K562 (cell line): Measurements from ENCODE around the gene IPO11. TPM values are rescaled to one million over a fixed set of nuclear protein-coding genes. Genes with fewer than 3 reads are reported as not detected.

Experiments
- ARHGAP35 ChIP-seq: fragments of 450-650 bp; IDR thresholded peaks from 2 replicates; pipeline ENCODE4 v1.6.1; 2018; ENCODE audit not compliant: partially characterized antibody
- CBX5 ChIP-seq: IDR thresholded peaks from 2 replicates; pipeline ENCODE4 v1.6.1; 2014; ENCODE audit warnings: low read depth, borderline replicate concordance
- DPF2 ChIP-seq: fragments of 450-650 bp; IDR thresholded peaks from 2 replicates; pipeline ENCODE4 v1.6.1; 2016
- HES1 ChIP-seq: fragments of 450-650 bp; IDR thresholded peaks from 2 replicates; pipeline ENCODE4 v1.6.1; 2016; ENCODE audit warnings: low read depth, mild to moderate bottlenecking, moderate library complexity
- HINFP ChIP-seq: fragments of 450-650 bp; conservative IDR thresholded peaks from 2 replicates; pipeline ENCODE4 v1.6.1; 2016; ENCODE audit warnings: missing genetic modification characterization, low read depth, mild to moderate bottlenecking, control low read depth, missing compliant biosample characterization
- MAFK ChIP-seq: IDR thresholded peaks from 2 replicates; pipeline ENCODE4 v1.6.1; 2011; ENCODE audit warnings: low read length, improper control_type of control experiment
- MTA2 ChIP-seq: fragments of 450-650 bp; IDR thresholded peaks from 2 replicates; pipeline ENCODE4 v1.6.1; 2016; ENCODE audit warnings: low read depth
- PBX2 ChIP-seq, 2 experiments: IDR thresholded peaks in 1 of 2; conservative IDR thresholded peaks in 1 of 2; 2 replicates each; pipeline ENCODE4 v1.6.1; 2016; ENCODE audit warnings: low read depth in 2 of 2, mild to moderate bottlenecking in 1 of 2, missing compliant biosample characterization in 1 of 2, missing genetic modification characterization in 1 of 2, moderate library complexity in 1 of 2
- RBFOX2 ChIP-seq: fragments of 200-400 bp; formaldehyde crosslinking; IDR thresholded peaks from 2 replicates; pipeline ENCODE4 v1.6.1; 2017; ENCODE audit warnings: low read depth, mild to moderate bottlenecking, low read length, moderate library complexity
- SMAD4 ChIP-seq: fragments of 250-450 bp; sonication (Bioruptor Pico); conservative IDR thresholded peaks from 2 replicates; pipeline ENCODE4 v1.8.0; 2021; ENCODE audit warnings: inconsistent platforms, mild to moderate bottlenecking, moderate library complexity
- SOX6 ChIP-seq: fragments of 450-650 bp; IDR thresholded peaks from 2 replicates; pipeline ENCODE4 v1.6.1; 2014; ENCODE audit warnings: mild to moderate bottlenecking
- SREBF2 ChIP-seq: sonication (generic); formaldehyde crosslinking; IDR thresholded peaks from 2 replicates; pipeline ENCODE4 v1.4.0; 2020; ENCODE audit warnings: mild to moderate bottlenecking, missing genetic modification reagents
- SUPT5H ChIP-seq: fragments of 450-650 bp; IDR thresholded peaks from 2 replicates; pipeline ENCODE4 v1.6.1; 2016
- ZNF449 ChIP-seq: fragments of 250-450 bp; sonication (Bioruptor Pico); IDR thresholded peaks from 2 replicates; pipeline ENCODE4 v1.8.0; 2022; ENCODE audit warnings: moderate library complexity, mild to moderate bottlenecking, inconsistent platforms
- ZNF561 ChIP-seq: fragments of 450-650 bp; formaldehyde crosslinking; conservative IDR thresholded peaks from 2 replicates; pipeline ENCODE4 v1.4.0; 2020; ENCODE audit warnings: mild to moderate bottlenecking, moderate library complexity
- ZNF766 ChIP-seq: fragments of 200-800 bp; sonication (Bioruptor generic); conservative IDR thresholded peaks from 2 replicates; pipeline ENCODE4 v1.6.1; 2016; ENCODE audit warnings: missing genetic modification characterization, missing compliant biosample characterization
- ZNF778 ChIP-seq: fragments of 450-650 bp; formaldehyde crosslinking; IDR thresholded peaks from 2 replicates; pipeline ENCODE4 v1.4.0; 2020; ENCODE audit warnings: mild to moderate bottlenecking, moderate library complexity
- polyA plus RNA-seq, 8 experiments: library from polyadenylated mRNA; depleted of rRNA in 4 of 8; stranded (reverse) in 5 of 8; unstranded in 3 of 8; fragments of >200 nt; fragmentation: Nextera tagmentation in 2 of 8; fragmentation: Illumina TruSeq in 1 of 8; extraction: Ambion mirVana in 2 of 8; extraction: Trizol in 1 of 8; gene quantifications; 2 replicates each; pipeline versions ENCODE4 v1.2.1 to v1.2.3, GENCODE V29; 2011 to 2014; ENCODE audit warnings: inconsistent platforms in 1 of 8, missing spikeins in 1 of 8
- total RNA-seq, 7 experiments: library from RNA; depleted of rRNA in 6 of 7; stranded (reverse); fragments of >200 nt in 6 of 7; fragmentation: Illumina TruSeq in 2 of 7; extraction: Trizol in 2 of 7; gene quantifications; 2 replicates each; pipeline versions ENCODE4 v1.2.1 to v1.2.3, GENCODE V29; 2011 to 2021; ENCODE audit warnings: low replicate concordance in 1 of 7
- TF ChIP-seq, protein P1 (sequence below): fragments of 250-450 bp; sonication (Bioruptor Pico); IDR thresholded peaks from 2 replicates; pipeline ENCODE4 v1.4.0; 2020; ENCODE audit warnings: mild to moderate bottlenecking, moderate library complexity

IPO11 gene
- total and polyA plus RNA-seq, 9 of the 15 experiments (the other 6 are each of a cell fraction or from before 2014, with no cell fraction given) = 38.7 to 96.0 (median 70.9) TPM

DNA sequence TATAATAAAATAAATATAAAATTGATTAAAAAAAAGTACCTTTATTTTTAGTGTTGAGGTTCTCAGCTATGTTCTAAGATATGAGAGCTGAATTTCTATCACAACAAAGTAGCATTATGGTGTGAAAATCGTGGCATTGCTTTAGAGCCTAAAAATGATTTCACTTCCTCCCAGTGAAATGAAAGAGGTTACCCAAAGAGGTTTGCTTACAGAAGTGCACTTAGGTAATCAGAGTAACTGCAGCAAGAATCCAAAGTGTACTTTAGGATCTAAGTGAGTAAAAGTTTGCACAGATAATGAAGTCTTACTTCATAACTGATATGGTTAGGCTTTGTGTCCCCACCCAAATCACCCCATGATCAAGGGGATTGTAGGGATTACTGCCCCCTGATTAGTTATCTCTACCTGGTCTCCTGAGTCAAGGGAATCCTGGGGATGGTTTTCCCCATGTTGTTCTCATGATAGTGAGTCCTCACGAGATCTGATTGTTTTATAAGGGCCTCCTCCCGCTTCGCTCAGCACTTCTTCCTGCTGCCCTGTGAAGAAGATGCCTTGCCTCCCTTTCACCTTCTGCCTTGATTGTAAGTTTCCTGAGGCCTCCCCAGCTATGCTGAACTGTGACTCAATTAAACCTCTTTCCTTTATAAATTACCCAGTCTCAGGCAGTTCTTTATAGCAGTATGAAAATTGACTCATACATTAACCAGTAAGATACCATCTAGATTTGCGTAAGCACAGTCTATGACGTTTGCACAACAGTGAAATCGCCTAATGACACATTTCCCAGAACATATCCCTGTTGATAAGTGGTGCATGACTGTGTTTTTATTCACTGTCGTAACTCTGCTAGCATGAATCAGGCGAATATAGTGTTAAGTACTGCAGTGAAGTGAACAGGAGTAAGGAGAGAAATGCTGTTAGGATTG lies 125.7 kb downstream of the IPO11 start (continued):
- TF ChIP-seq PBX2 (CRISPR knock-in tag; IDR thresholded peaks at IDR 0.05; ENCODE audit: low read depth) (no peak), PBX2 (tag; conservative IDR thresholded peaks at IDR 0.05; ENCODE audit: low read depth) (no peak), DPF2 (peak; percentile 87), HINFP (tag) (no peak), RBFOX2 (no peak), SMAD4 (no peak), CBX5 (no peak), SUPT5H (no peak), ARHGAP35 (no peak), SOX6 (0 out of 2 replicates have a peak, but pooled peaks have one; percentile 32), SREBF2 (no peak), ZNF561 (CRISPR knock-in tag) (no peak), MTA2 (0 out of 2 replicates have a peak, but pooled peaks have one; percentile 5), ZNF778 (no peak), ZNF766 (CRISPR knock-in tag) (peak; percentile 89), ZNF449 (CRISPR knock-in tag) (no peak), MAFK (peak; percentile 61), HES1 (no peak)
- TF ChIP-seq, protein P1, sequence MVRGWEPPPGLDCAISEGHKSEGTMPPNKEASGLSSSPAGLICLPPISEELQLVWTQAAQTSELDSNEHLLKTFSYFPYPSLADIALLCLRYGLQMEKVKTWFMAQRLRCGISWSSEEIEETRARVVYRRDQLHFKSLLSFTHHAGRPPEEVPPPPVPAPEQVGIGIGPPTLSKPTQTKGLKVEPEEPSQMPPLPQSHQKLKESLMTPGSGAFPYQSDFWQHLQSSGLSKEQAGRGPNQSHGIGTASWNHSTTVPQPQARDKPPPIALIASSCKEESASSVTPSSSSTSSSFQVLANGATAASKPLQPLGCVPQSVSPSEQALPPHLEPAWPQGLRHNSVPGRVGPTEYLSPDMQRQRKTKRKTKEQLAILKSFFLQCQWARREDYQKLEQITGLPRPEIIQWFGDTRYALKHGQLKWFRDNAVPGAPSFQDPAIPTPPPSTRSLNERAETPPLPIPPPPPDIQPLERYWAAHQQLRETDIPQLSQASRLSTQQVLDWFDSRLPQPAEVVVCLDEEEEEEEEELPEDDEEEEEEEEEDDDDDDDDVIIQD (CRISPR knock-in tag) = no peak
